Mucosa of rectum (tissue), 2 donors: Measurements from ENCODE around the gene PBLD.
A peak's percentile ranks its signal among the peaks of the same experiment; 100 is the strongest.
"Not testable (repeated sequence)": the region's sequence is repeated elsewhere in the genome, so short reads cannot be mapped to it uniquely, and the experiment has no call there.

Source experiments
- H3K27ac ChIP-seq, 2 donors: one replicate each; pipeline ENCODE4 v1.7.0; 2013; ENCODE audit warnings: inconsistent platforms in 2 of 2, low read depth in 2 of 2, low read length in 2 of 2
- H3K27me3 ChIP-seq, 2 donors: one replicate each; pipeline ENCODE4 v1.7.0; 2013; ENCODE audit warnings: low read length in 2 of 2; ENCODE audit not compliant: control insufficient read depth in 2 of 2, insufficient read depth in 2 of 2
- H3K36me3 ChIP-seq, 2 donors: one replicate each; pipeline ENCODE4 v1.7.0; 2013; ENCODE audit warnings: low read length in 2 of 2; ENCODE audit not compliant: control insufficient read depth in 2 of 2, insufficient read depth in 2 of 2
- H3K4me1 ChIP-seq, 2 donors: one replicate each; pipeline ENCODE4 v1.7.0; 2013; ENCODE audit warnings: low read length in 2 of 2, mild to moderate bottlenecking in 1 of 2; ENCODE audit not compliant: control insufficient read depth in 2 of 2, insufficient read depth in 2 of 2
- H3K4me3 ChIP-seq, 2 donors: one replicate each; pipeline ENCODE4 v1.7.0; 2013; ENCODE audit warnings: low read length in 2 of 2
- H3K9ac ChIP-seq, 2 donors: one replicate each; pipeline ENCODE4 v1.7.0; 2013; ENCODE audit warnings: low read length in 2 of 2, low read depth in 1 of 2, mild to moderate bottlenecking in 1 of 2
- H3K9me3 ChIP-seq, 2 donors: one replicate each; pipeline ENCODE4 v1.7.0; 2013; ENCODE audit warnings: low read length in 2 of 2; ENCODE audit not compliant: control insufficient read depth in 2 of 2
- donor health status: healthy.
- donor health status: Normal muscosa, but diverticular disease.

Gene PBLD

DNA sequence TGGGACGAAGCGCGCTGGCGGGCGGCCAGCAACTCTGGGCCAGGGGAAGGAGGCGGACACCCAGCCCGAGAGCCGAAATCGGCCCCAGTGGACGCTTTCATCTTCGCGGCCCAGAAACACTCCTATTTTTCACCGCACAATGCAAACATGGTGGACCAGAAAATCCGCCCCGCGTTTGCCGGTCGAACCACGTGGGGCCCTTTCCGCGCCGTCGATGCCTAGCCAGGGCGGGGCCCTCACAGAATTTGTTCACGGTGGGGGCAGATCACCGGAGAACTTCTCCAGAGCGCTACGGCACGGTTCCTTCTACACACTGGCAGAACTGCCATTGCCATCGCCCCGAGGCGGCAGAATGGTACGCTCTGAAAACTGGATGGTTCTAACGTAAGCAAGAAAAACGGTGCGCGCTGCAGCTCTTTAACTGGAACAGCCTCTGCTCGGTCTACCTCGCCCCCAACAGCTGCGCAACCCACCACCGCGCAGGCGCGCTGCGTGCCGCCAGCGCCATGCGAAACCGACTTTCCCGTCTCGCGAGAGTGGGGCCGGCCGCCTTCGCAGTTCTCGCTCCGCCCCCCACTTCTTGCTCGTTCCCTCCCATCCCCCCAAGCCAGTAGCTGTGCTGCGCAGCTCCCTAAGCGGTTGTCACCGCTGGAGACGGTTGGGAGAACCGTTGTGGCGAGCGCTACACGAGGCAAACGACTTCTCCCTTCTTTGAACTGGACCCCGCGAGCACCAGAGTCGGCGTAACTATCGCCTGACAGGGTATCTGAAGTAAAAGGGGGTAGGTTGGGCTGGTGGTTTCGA is 1.1 kb downstream of the PBLD start, which contains the start of gene HNRNPH3:
HNRNPH3 (plus strand) TSS at position 610 of the 804 bp plus-strand sequence. CDS start 5,158 bp downstream, outside the sequence.
- Histone ChIP-seq H3K9ac (peak within 1 kb of the TSS; percentile 94 to 98), H3K9me3 (no peaks in the 10 kb centered on the region), H3K27me3 (no peaks in the 10 kb centered on the region), H3K4me3 (peak within 1 kb of the TSS; percentile 92), H3K4me1 (peaks cover 30 to 48% of the 10 kb centered on the region in 2 donors), H3K27ac (peak within 1 kb of the TSS; percentile 99), H3K36me3 (no peaks in the 10 kb centered on the region)

GRCh38 chr10:68330852-68331454 is 1.8 kb downstream of the PBLD start:
- Histone ChIP-seq H3K27ac (peak overlapping the region; percentile 99), H3K36me3 (no peaks in the 10 kb centered on the region), H3K27me3 (no peaks in the 10 kb centered on the region), H3K4me1 (peaks cover 30 to 42% of the 10 kb centered on the region in 2 donors), H3K4me3 (peak overlapping the region; percentile 92), H3K9me3 (no peaks in the 10 kb centered on the region), H3K9ac (peak overlapping the region; percentile 94 to 98)

- Histone ChIP-seq H3K9me3 (no peaks in the 10 kb centered on the region), H3K4me1 (peaks cover 21 to 27% of the 10 kb centered on the region in 2 donors), H3K27ac (peak overlapping the region; percentile 67 to 99), H3K9ac (no peak overlapping the region), H3K36me3 (no peaks in the 10 kb centered on the region), H3K4me3 (no peak overlapping the region), H3K27me3 (no peaks in the 10 kb centered on the region)
Observed at GRCh38 chr10:68329506-68329861, 3.2 kb downstream of the PBLD start.

- H3K9me3 ChIP-seq, result no peaks in the 10 kb centered on the region
- H3K4me3 ChIP-seq, result peak overlapping the region in 1 of 2 donors; percentile 51
- H3K36me3 ChIP-seq, result no peaks in the 10 kb centered on the region
- H3K27ac ChIP-seq, result peak overlapping the region; percentile 67 to 99
- no peaks in the 10 kb centered on the region for H3K27me3 ChIP-seq
- H3K4me1 ChIP-seq, result peaks cover 20 to 21% of the 10 kb centered on the region in 2 donors
- peak overlapping the region; percentile 33 to 38 for H3K9ac ChIP-seq
Observed at GRCh38 chr10:68327889-68328786, 4.6 kb downstream of the PBLD start.

- not testable (repeated sequence) for H3K4me3 ChIP-seq, H3K27me3 ChIP-seq, H3K9ac ChIP-seq, H3K36me3 ChIP-seq, H3K27ac ChIP-seq, H3K9me3 ChIP-seq
- H3K4me1 ChIP-seq, result peaks cover 16 to 19% of the 10 kb centered on the region in 2 donors
Observed at GRCh38 chr10:68324396-68324795, 8.3 kb downstream of the PBLD start.

- Histone ChIP-seq H3K9ac (no peak overlapping the region), H3K4me3 (peak overlapping the region; percentile 34 to 39), H3K36me3 (no peaks in the 10 kb centered on the region), H3K9me3 (no peaks in the 10 kb centered on the region), H3K4me1 (peaks cover 2 to 21% of the 10 kb centered on the region in 2 donors), H3K27me3 (no peaks in the 10 kb centered on the region), H3K27ac (peak overlapping the region; percentile 49 to 80)
Observed at GRCh38 chr10:68318331-68319059, 14.2 kb downstream of the PBLD start.

- no peaks in the 10 kb centered on the region for H3K27me3 ChIP-seq
- H3K4me1 ChIP-seq, result peaks cover 2 to 21% of the 10 kb centered on the region in 2 donors
- no peaks in the 10 kb centered on the region for H3K9me3 ChIP-seq
- H3K27ac ChIP-seq, result peak overlapping the region; percentile 32 to 62
- no peak overlapping the region for H3K4me3 ChIP-seq
- H3K9ac ChIP-seq, result no peak overlapping the region
- no peaks in the 10 kb centered on the region for H3K36me3 ChIP-seq
Observed at GRCh38 chr10:68315582-68315981, 17.1 kb downstream of the PBLD start.

DNA sequence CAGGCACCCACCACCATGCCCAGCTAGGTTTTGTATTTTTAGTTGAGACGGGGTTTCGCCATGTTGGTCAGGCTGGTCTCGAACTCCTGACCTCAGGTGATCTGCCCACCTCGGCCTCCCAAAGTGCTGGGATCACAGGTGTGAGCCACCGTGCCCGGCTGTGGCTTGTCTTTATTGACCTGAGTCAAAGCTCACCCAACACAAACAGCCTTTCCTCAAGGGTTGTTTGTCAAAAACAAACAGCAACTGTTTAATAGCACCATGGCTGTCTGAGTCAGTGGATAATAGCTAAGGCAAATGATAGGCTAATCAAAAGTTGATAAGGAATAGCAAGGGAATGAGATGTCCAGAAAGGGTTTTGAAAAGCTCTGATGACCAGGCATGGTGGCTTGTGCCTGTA is 17.8 kb downstream of the PBLD start:
- H3K27me3 ChIP-seq, H3K9me3 ChIP-seq, H3K9ac ChIP-seq, H3K36me3 ChIP-seq, H3K4me3 ChIP-seq: not testable (repeated sequence)
- Histone ChIP-seq H3K4me1 (peaks cover 2 to 18% of the 10 kb centered on the region in 2 donors), H3K27ac (peak overlapping the region; percentile 32 to 62)

GRCh38 chr10:68310531-68310930 is 22.2 kb downstream of the PBLD start:
- Histone ChIP-seq H3K9ac (no peak overlapping the region), H3K9me3 (no peaks in the 10 kb centered on the region), H3K36me3 (no peaks in the 10 kb centered on the region), H3K27me3 (no peaks in the 10 kb centered on the region), H3K4me3 (no peak overlapping the region), H3K27ac (no peak overlapping the region), H3K4me1 (peaks cover 0 to 5% of the 10 kb centered on the region in 2 donors)
